Natural killer cell treated with Interleukin-12 subunit alpha and Interleukin-12 subunit beta and Interleukin-15 and Interleukin-18, amount 100 ng/mL, for 72 hours (primary cell): Measurements from ENCODE around the gene GALNT14. TPM values are rescaled to one million over a fixed set of nuclear protein-coding genes. Genes with fewer than 3 reads are reported as not detected.

Experiments used
- ATAC-seq, 2 donors: fragments of 150-1000 bp; cut with Tn5 transposase in 1 of 2; sonication (Bioruptor Pico), chemical (Tn5 transposase) in 1 of 2; 2 replicates each; pipeline ENCODE4 v1.10.0; 2021
- DNase-seq: peaks from one replicate; pipeline ENCODE4 v3.0.0; 2022; ENCODE audit warnings: low spot score
- H3K27ac Mint-ChIP-seq, 2 donors: 1 replicate in 1 of 2; 2 replicates in 1 of 2; pipeline ENCODE4 v1.8.0; 2022; ENCODE audit warnings: mixed read lengths in 2 of 2, mild to moderate bottlenecking in 1 of 2, moderate library complexity in 1 of 2
- H3K27me3 Mint-ChIP-seq, 2 donors: 1 replicate in 1 of 2; 2 replicates in 1 of 2; pipeline ENCODE4 v1.8.0; 2022; ENCODE audit warnings: mixed read lengths in 2 of 2
- H3K36me3 Mint-ChIP-seq: one replicate; pipeline ENCODE4 v1.8.0; 2022; ENCODE audit warnings: mixed read lengths
- H3K4me1 Mint-ChIP-seq, 2 donors: 1 replicate in 1 of 2; 2 replicates in 1 of 2; pipeline ENCODE4 v1.8.0; 2022; ENCODE audit warnings: low read depth in 2 of 2, mixed read lengths in 2 of 2, mild to moderate bottlenecking in 1 of 2
- H3K4me3 Mint-ChIP-seq: one replicate; pipeline ENCODE4 v1.8.0; 2022; ENCODE audit warnings: mixed read lengths
- H3K9me3 Mint-ChIP-seq: 2 replicates; pipeline ENCODE4 v1.8.0; 2022; ENCODE audit warnings: mixed read lengths
- total RNA-seq, 2 donors: library from RNA; stranded (reverse); gene quantifications; one replicate each; pipeline ENCODE4 v1.2.3, GENCODE V29; 2022

Gene GALNT14
- total RNA-seq, 2 donors from 2014 or later, result 1.3 TPM; not detected in 1

DNA sequence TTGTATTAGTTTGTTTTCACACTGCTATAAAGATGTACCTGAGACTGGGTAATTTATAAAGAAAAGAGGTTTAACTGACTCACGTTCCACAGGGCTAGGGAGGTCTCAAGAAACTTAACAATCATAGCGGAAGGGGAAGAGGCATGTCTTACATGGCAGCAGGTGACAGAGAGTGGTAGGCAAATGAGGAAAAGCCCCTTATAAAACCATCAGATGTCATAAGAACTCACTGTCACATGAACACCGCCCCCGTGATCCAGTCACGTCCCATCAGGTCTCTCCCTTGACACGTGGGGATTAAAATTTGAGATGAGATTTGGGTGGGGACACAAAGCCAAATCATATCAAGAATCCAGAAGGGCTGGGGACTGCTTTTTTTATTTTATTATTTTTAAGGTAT, 120.0 kb downstream of the GALNT14 start:
- DNase-seq, result no peak
- H3K27ac Mint-ChIP-seq, result no peak overlapping the region
- no peaks in the 10 kb centered on the region for H3K9me3 Mint-ChIP-seq
- peaks cover 5 to 7% of the 10 kb centered on the region in 2 donors for H3K27me3 Mint-ChIP-seq
- H3K36me3 Mint-ChIP-seq, result no peaks in the 10 kb centered on the region
- H3K4me3 Mint-ChIP-seq, result no peak overlapping the region
- ATAC-seq, result no peak
- H3K4me1 Mint-ChIP-seq, result no peaks in the 10 kb centered on the region

DNA sequence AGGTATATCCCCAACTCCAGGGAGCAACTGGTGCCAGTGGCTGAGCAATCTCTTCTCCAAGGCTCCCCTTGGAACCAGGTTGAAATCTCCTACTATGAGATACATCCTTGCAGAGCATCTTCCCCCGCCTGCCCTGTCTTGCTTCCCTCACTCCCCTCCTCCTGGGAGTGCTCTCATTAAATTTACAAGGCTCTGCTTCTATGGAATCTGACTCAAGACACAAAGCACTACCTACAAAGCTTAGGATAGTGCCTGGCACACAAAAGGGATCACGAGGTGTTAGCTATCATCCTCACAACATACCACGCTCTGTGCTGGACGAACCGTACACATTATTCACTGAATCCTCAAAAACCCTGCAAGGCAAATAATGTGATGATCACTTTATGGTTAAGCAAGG, 121.6 kb downstream of the GALNT14 start:
- H3K27me3 Mint-ChIP-seq, result peaks cover 8 to 14% of the 10 kb centered on the region in 2 donors
- no peak for ATAC-seq
- no peak for DNase-seq
- no peak overlapping the region for H3K4me3 Mint-ChIP-seq
- no peaks in the 10 kb centered on the region for H3K36me3 Mint-ChIP-seq
- no peaks in the 10 kb centered on the region for H3K9me3 Mint-ChIP-seq
- H3K4me1 Mint-ChIP-seq, result no peaks in the 10 kb centered on the region
- H3K27ac Mint-ChIP-seq, result no peak overlapping the region

DNA sequence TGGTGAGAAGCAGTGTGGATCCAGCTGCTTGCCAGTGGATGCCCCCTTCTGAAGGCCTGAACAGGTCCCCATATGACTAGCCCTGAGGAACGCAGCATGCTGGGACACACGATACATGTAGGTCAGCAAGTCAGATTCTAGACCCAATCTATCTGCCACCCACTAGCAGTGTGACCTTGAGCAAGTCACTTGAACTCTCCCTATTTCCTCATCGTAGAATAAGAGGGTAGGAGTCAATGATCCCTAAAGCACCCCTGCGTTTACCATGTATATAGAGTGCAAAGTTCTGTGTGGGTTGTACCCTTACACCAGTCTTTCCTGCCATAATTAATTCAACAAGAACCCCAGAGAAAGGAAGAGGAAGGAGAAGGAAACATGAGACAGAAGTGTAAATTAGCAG, 123.7 kb downstream of the GALNT14 start:
- H3K9me3 Mint-ChIP-seq, result no peaks in the 10 kb centered on the region
- no peak overlapping the region for H3K27ac Mint-ChIP-seq
- ATAC-seq, result peak in 1 of 2 donors; percentile 19
- no peak overlapping the region for H3K4me3 Mint-ChIP-seq
- H3K36me3 Mint-ChIP-seq, result no peaks in the 10 kb centered on the region
- no peaks in the 10 kb centered on the region for H3K4me1 Mint-ChIP-seq
- no peak for DNase-seq
- peaks cover 17 to 20% of the 10 kb centered on the region in 2 donors for H3K27me3 Mint-ChIP-seq

GRCh38 chr2:31013301-31013700, 124.9 kb downstream of the GALNT14 start:
- Mint-ChIP-seq H3K36me3 (no peaks in the 10 kb centered on the region), H3K27ac (no peak overlapping the region), H3K27me3 (peaks cover 17 to 22% of the 10 kb centered on the region in 2 donors), H3K9me3 (no peaks in the 10 kb centered on the region), H3K4me3 (no peak overlapping the region), H3K4me1 (no peaks in the 10 kb centered on the region)
- ATAC-seq (no peak), DNase-seq (no peak)

GRCh38 chr2:31012406-31012805, 125.8 kb downstream of the GALNT14 start:
- no peak overlapping the region for H3K27ac Mint-ChIP-seq
- peaks cover 17 to 22% of the 10 kb centered on the region in 2 donors for H3K27me3 Mint-ChIP-seq
- no peaks in the 10 kb centered on the region for H3K4me1 Mint-ChIP-seq
- no peak overlapping the region for H3K4me3 Mint-ChIP-seq
- DNase-seq (no peak), ATAC-seq (no peak)
- no peaks in the 10 kb centered on the region for H3K9me3 Mint-ChIP-seq
- H3K36me3 Mint-ChIP-seq, result no peaks in the 10 kb centered on the region

DNA sequence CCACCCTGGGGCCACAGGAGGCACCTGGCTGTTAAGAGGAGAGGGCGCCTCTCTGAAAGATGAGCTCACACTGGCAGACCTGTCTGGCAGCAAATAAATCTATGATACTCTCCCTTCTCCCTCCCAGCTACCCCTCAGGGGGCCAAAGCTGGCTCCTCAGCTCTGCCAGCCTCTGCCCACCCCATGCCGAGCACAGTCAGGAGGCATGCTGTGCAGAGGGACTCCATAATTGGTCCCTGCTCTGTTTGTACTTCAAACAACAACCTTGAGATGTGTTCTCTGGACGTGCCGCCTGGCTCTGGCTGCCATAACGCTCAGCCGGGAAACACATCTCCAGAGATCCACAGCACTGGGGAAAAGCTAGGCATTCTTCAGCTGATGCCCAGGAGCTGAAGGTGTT, 126.7 kb downstream of the GALNT14 start:
- no peaks in the 10 kb centered on the region for H3K9me3 Mint-ChIP-seq
- peaks cover 17 to 22% of the 10 kb centered on the region in 2 donors for H3K27me3 Mint-ChIP-seq
- H3K27ac Mint-ChIP-seq, result no peak overlapping the region
- no peaks in the 10 kb centered on the region for H3K4me1 Mint-ChIP-seq
- ATAC-seq, result no peak
- H3K4me3 Mint-ChIP-seq, result no peak overlapping the region
- H3K36me3 Mint-ChIP-seq, result no peaks in the 10 kb centered on the region
- DNase-seq, result no peak

- H3K4me3 Mint-ChIP-seq, result no peak overlapping the region
- no peaks in the 10 kb centered on the region for H3K36me3 Mint-ChIP-seq
- peaks cover 0 to 2% of the 10 kb centered on the region in 2 donors for H3K4me1 Mint-ChIP-seq
- no peak overlapping the region for H3K27ac Mint-ChIP-seq
- no peaks in the 10 kb centered on the region for H3K9me3 Mint-ChIP-seq
- H3K27me3 Mint-ChIP-seq, result peaks cover 17 to 21% of the 10 kb centered on the region in 2 donors
- ATAC-seq, result no peak
- DNase-seq, result no peak
Measured at GRCh38 chr2:31008561-31009114, 129.6 kb downstream of the GALNT14 start.

- ATAC-seq (peak in 1 of 2 donors; percentile 22), DNase-seq (no peak)
- Mint-ChIP-seq H3K4me1 (peaks cover 0 to 2% of the 10 kb centered on the region in 2 donors), H3K36me3 (no peaks in the 10 kb centered on the region), H3K9me3 (no peaks in the 10 kb centered on the region), H3K4me3 (no peak overlapping the region), H3K27ac (no peak overlapping the region), H3K27me3 (peaks cover 13 to 28% of the 10 kb centered on the region in 2 donors)
Measured at GRCh38 chr2:31004257-31004656, 134.0 kb downstream of the GALNT14 start.

DNA sequence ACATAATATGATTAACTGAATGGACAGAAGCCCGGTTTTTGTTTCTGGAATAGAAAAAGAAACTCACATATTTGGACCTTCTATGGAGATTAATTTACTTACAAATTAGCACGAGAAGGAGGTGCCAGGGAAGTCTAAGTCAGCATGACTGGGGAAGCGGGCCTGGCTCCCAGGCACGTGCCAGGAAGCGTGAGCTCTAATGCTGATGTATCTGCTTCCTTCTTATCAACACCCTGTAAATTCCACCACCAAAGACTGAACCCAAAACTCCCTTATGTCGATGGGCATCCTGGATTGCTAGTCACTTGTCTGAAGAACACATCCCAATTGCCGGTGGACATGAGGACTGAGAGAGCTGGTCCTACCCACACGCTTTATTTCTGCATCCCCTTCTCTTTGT, 134.5 kb downstream of the GALNT14 start:
- no peaks in the 10 kb centered on the region for H3K36me3 Mint-ChIP-seq
- no peaks in the 10 kb centered on the region for H3K9me3 Mint-ChIP-seq
- no peak overlapping the region for H3K4me3 Mint-ChIP-seq
- peak in 1 of 2 donors; percentile 2 for ATAC-seq
- H3K27me3 Mint-ChIP-seq, result peaks cover 13 to 28% of the 10 kb centered on the region in 2 donors
- no peak overlapping the region for H3K27ac Mint-ChIP-seq
- H3K4me1 Mint-ChIP-seq, result peaks cover 0 to 2% of the 10 kb centered on the region in 2 donors
- no peak for DNase-seq

GRCh38 chr2:31002537-31003150, 135.6 kb downstream of the GALNT14 start:
- peaks cover 0 to 2% of the 10 kb centered on the region in 2 donors for H3K4me1 Mint-ChIP-seq
- no peaks in the 10 kb centered on the region for H3K36me3 Mint-ChIP-seq
- ATAC-seq, result no peak
- H3K27ac Mint-ChIP-seq, result no peak overlapping the region
- no peak for DNase-seq
- no peaks in the 10 kb centered on the region for H3K9me3 Mint-ChIP-seq
- H3K27me3 Mint-ChIP-seq, result peaks cover 17 to 37% of the 10 kb centered on the region in 2 donors
- H3K4me3 Mint-ChIP-seq, result no peak overlapping the region

GRCh38 chr2:31000970-31001369, 137.3 kb downstream of the GALNT14 start:
- no peaks in the 10 kb centered on the region for H3K36me3 Mint-ChIP-seq

DNA sequence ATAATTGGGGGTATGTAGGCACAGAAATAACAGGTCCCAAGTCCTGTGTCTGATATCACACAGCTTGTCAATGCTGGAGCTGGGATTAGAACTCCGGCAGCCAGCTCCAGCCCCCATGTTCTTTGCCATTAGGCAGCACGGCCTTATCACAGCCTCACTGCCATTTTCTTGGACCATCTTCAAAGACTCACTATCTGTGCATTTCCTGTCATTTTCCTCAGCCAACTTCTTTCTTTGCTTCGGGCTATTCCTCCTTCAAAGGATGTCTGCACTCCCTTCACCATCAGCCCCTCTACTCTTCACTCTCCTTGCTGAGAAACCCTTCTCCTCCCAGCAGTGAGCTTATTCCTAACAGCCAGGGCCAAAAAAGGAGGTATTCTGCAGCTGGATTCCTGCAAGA, 139.6 kb downstream of the GALNT14 start:
- DNase-seq (no peak), ATAC-seq (no peak)
- Mint-ChIP-seq H3K27me3 (peaks cover 12 to 31% of the 10 kb centered on the region in 2 donors), H3K4me1 (no peaks in the 10 kb centered on the region), H3K27ac (no peak overlapping the region), H3K36me3 (no peaks in the 10 kb centered on the region), H3K9me3 (no peaks in the 10 kb centered on the region), H3K4me3 (no peak overlapping the region)

More at GRCh38 chr2:31000970-31001369, 137.3 kb downstream of the GALNT14 start:
- H3K4me1 Mint-ChIP-seq, result peaks cover 0 to 2% of the 10 kb centered on the region in 2 donors
- H3K27ac Mint-ChIP-seq, result no peak overlapping the region
- no peaks in the 10 kb centered on the region for H3K9me3 Mint-ChIP-seq
- peaks cover 17 to 37% of the 10 kb centered on the region in 2 donors for H3K27me3 Mint-ChIP-seq
- no peak for DNase-seq
- H3K4me3 Mint-ChIP-seq, result no peak overlapping the region
- no peak for ATAC-seq

DNA sequence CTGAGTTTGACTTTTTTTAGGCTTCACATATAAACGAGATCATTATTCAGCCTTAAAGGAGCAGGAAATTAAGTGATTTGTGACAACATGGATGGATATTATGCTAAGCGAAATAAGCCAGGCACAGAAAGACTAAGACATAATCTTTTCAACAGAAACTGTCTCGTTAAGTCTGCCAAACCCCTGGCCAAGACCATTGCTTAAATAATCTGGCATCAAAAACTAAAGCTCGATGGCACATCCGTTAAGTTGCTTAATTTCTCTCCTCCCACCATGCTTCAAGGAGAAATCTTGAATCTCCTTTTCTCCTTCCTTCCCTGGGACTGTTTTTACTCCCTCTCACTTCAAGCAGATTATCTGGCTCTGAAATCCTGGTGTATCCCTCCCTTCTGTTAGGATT, 140.3 kb downstream of the GALNT14 start:
- no peak for DNase-seq
- Mint-ChIP-seq H3K27ac (no peak overlapping the region), H3K4me1 (no peaks in the 10 kb centered on the region), H3K9me3 (no peaks in the 10 kb centered on the region), H3K4me3 (no peak overlapping the region), H3K27me3 (peaks cover 7 to 25% of the 10 kb centered on the region in 2 donors), H3K36me3 (no peaks in the 10 kb centered on the region)
- ATAC-seq, result no peak

DNA sequence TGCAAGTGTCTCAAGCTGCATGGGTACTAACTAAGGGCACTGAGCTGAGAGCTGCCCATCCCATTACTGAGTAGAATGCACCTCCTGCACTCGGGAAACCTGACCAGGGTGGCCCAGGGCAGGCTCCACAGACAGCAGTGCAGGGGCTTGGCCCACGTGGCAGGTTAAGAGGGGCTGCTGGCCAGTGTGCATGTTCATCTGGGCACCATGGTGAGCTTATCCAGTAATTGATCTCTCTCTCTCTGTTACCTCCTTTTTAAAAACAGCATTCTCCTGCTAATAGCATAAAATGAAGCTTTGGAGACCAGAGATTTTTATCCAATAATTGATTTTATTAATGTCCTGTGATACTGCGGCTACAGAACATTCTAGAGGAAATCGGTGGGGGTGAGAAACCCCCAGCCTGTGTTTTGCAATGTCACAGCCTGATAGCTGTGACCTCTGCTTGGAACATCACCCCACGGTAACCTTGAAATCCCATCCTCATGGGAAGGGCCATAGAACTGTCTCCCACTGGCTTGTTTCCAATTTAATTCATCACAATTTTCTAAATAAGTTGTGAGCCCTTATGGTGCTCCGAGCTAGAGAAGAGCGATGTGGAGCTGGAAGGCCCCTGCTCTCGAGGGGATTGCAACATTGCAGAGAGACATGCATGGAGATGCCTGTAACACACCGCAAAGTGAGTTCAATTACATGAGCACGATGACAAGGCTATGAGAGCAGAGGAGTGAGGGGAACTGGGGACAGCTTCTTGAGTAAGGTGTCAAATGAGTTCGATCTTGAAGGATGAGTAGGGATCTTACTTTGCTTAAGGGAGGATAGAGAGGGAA, 143.8 kb downstream of the GALNT14 start:
- no peak overlapping the region for H3K27ac Mint-ChIP-seq
- peak in 1 of 2 donors; percentile 4 for ATAC-seq

More for the DNA sequence above, 143.8 kb downstream of the GALNT14 start:
- Mint-ChIP-seq H3K36me3 (no peaks in the 10 kb centered on the region), H3K4me1 (no peaks in the 10 kb centered on the region), H3K4me3 (no peak overlapping the region), H3K27me3 (peaks cover 3 to 10% of the 10 kb centered on the region in 2 donors), H3K9me3 (no peaks in the 10 kb centered on the region)
- DNase-seq, result no peak
